Ovary (tissue), 1 donor: ENCODE results near the gene SPI1.
"Not testable (repeated sequence)": the region's sequence is repeated elsewhere in the genome, so short reads cannot be mapped to it uniquely, and the experiment has no call there.

Experiments used
- EP300 ChIP-seq: sonication (generic); formaldehyde crosslinking; IDR thresholded peaks from one replicate; pipeline ENCODE4 v1.6.1; 2017; ENCODE audit warnings: antibody characterized with exemption
- POLR2A ChIP-seq: fragments of 450-650 bp; IDR thresholded peaks from one replicate; pipeline ENCODE4 v1.6.1; 2017; ENCODE audit warnings: antibody characterized with exemption, mild to moderate bottlenecking, moderate library complexity

GRCh38 chr11:47316501-47316900 lies 61.8 kb downstream of the SPI1 start:
- TF ChIP-seq POLR2A, EP300: not testable (repeated sequence)
